Prostate gland (tissue), 2 donors: ENCODE measurements around the gene CEP57L1. TPM values are rescaled to one million over a fixed set of nuclear protein-coding genes. Genes with fewer than 3 reads are reported as not detected.
"Not testable (repeated sequence)": the region's sequence is repeated elsewhere in the genome, so short reads cannot be mapped to it uniquely, and the experiment has no call there.

Source experiments
- DNase-seq: peaks from one replicate; pipeline ENCODE4 v3.0.0-alpha.2; 2019; ENCODE audit warnings: low spot score
- H3K27ac ChIP-seq, 2 donors: fragments of 200-600 bp; sonication (generic); 2 replicates each; pipeline ENCODE4 v1.5.1; 2017 to 2019
- H3K27me3 ChIP-seq: fragments of 200-600 bp; sonication (generic); replicated peaks from 2 replicates; pipeline ENCODE4 v1.5.1; 2019; ENCODE audit not compliant: insufficient read depth
- H3K36me3 ChIP-seq, 2 donors: fragments of 200-600 bp; sonication (generic); 1 replicate in 1 of 2; 2 replicates in 1 of 2; pipeline versions ENCODE4 v1.5.1 to v1.8.1; 2017 to 2019
- H3K4me1 ChIP-seq: fragments of 200-600 bp; sonication (generic); replicated peaks from 2 replicates; pipeline ENCODE4 v1.5.1; 2019
- H3K4me3 ChIP-seq, 2 donors: fragments of 200-600 bp; sonication (generic); 2 replicates each; pipeline ENCODE4 v1.5.1; 2017 to 2019
- H3K9me3 ChIP-seq: fragments of 200-600 bp; sonication (generic); 2 replicates; pipeline ENCODE4 v1.5.1; 2017
- CTCF ChIP-seq, 4 experiments: fragments of 200-600 bp in 2 of 4; fragments of 450-650 bp in 2 of 4; sonication (generic) in 2 of 4; IDR thresholded peaks; 1 replicate in 3 of 4; 2 replicates in 1 of 4; pipeline ENCODE4 v1.5.1; 2016 to 2019; ENCODE audit warnings: antibody characterized with exemption in 4 of 4, mild to moderate bottlenecking in 2 of 4, moderate library complexity in 2 of 4
- POLR2A ChIP-seq: fragments of 450-650 bp; IDR thresholded peaks from one replicate; pipeline ENCODE4 v1.6.1; 2016; ENCODE audit warnings: antibody characterized with exemption, mild to moderate bottlenecking
- POLR2AphosphoS5 ChIP-seq: sonication (generic); formaldehyde crosslinking; IDR thresholded peaks from one replicate; pipeline ENCODE4 v1.6.1; 2017; ENCODE audit warnings: antibody characterized with exemption
- WGBS: methylation state at CpG from one replicate; pipeline ENCODE4 v1.1.5; 2018; 5-methylcytosine and 5-hydroxymethylcytosine counted together
- intact Hi-C: fragments of 100-400 bp; cut with DNase I; formaldehyde crosslinking; loops from one replicate; pipeline ENCODE4 v1.14.2; 2022
- total RNA-seq, 2 donors: library from RNA; depleted of rRNA; stranded (reverse); fragments of >200 nt; gene quantifications; one replicate each; pipeline ENCODE4 v1.1.0, GENCODE V29; 2016

CEP57L1 gene
- total RNA-seq, 2 donors from 2014 or later, result 9.9 to 11.8 TPM

GRCh38 chr6:109079981-109080380, 15.3 kb upstream of the CEP57L1 start:
- DNase-seq, result no peak
- no peak for TF ChIP-seq CTCF (IDR thresholded peaks at IDR 0.05)
- no peak for TF ChIP-seq POLR2AphosphoS5
- no peak for TF ChIP-seq POLR2A
- H3K4me1 ChIP-seq, result no peaks in the 10 kb centered on the region
- no peaks in the 10 kb centered on the region for H3K36me3 ChIP-seq
- intact Hi-C loops, result loop anchor here (10.0 kb wide), 2 partner anchors 75 to 235 kb away; partner anchors contain the start of gene ARMC2
- H3K27me3 ChIP-seq, result no peaks in the 10 kb centered on the region
- H3K4me3 ChIP-seq, result no peak overlapping the region
- no peaks in the 10 kb centered on the region for H3K9me3 ChIP-seq
- no peak overlapping the region for H3K27ac ChIP-seq
- WGBS, result 29% methylated on average over 4 of the region's 4 CpGs

GRCh38 chr6:109081026-109081425, 14.3 kb upstream of the CEP57L1 start:
- Histone ChIP-seq H3K27ac (no peak overlapping the region), H3K4me1 (no peaks in the 10 kb centered on the region), H3K27me3 (no peaks in the 10 kb centered on the region), H3K4me3 (no peak overlapping the region), H3K36me3 (no peaks in the 10 kb centered on the region), H3K9me3 (no peaks in the 10 kb centered on the region)
- intact Hi-C loops, result no loop called here
- no peak for TF ChIP-seq CTCF (IDR thresholded peaks at IDR 0.05)
- TF ChIP-seq POLR2AphosphoS5, result no peak
- no peak for TF ChIP-seq POLR2A
- no peak for DNase-seq
- 90% methylated on average over 1 of the region's 1 CpG for WGBS

- Histone ChIP-seq H3K36me3 (no peaks in the 10 kb centered on the region), H3K27ac (no peak overlapping the region), H3K27me3 (no peaks in the 10 kb centered on the region), H3K9me3 (no peaks in the 10 kb centered on the region), H3K4me1 (no peaks in the 10 kb centered on the region), H3K4me3 (no peak overlapping the region)
- TF ChIP-seq CTCF (IDR thresholded peaks at IDR 0.05) (no peak), POLR2AphosphoS5 (no peak), POLR2A (no peak)
- no peak for DNase-seq
- intact Hi-C loops, result no loop called here
- WGBS, result 55% methylated on average over 4 of the region's 4 CpGs
Observed at GRCh38 chr6:109081516-109082187, 13.7 kb upstream of the CEP57L1 start.

GRCh38 chr6:109082188-109082577, 13.1 kb upstream of the CEP57L1 start:
- Histone ChIP-seq H3K4me1 (no peaks in the 10 kb centered on the region), H3K36me3 (no peaks in the 10 kb centered on the region), H3K9me3 (no peaks in the 10 kb centered on the region), H3K27ac (no peak overlapping the region), H3K27me3 (no peaks in the 10 kb centered on the region), H3K4me3 (no peak overlapping the region)
- TF ChIP-seq POLR2A, result no peak
- TF ChIP-seq POLR2AphosphoS5, result no peak
- TF ChIP-seq CTCF (IDR thresholded peaks at IDR 0.05), result no peak
- no peak for DNase-seq
- WGBS, result 87% methylated on average over 1 of the region's 1 CpG
- intact Hi-C loops, result no loop called here

GRCh38 chr6:109083657-109084056, 11.7 kb upstream of the CEP57L1 start:
- intact Hi-C loops, result no loop called here
- Histone ChIP-seq H3K36me3 (no peaks in the 10 kb centered on the region), H3K27me3 (no peaks in the 10 kb centered on the region), H3K9me3 (no peaks in the 10 kb centered on the region), H3K4me3 (no peak overlapping the region), H3K4me1 (no peaks in the 10 kb centered on the region), H3K27ac (no peak overlapping the region)
- TF ChIP-seq POLR2AphosphoS5, result no peak
- 89% methylated on average over 1 of the region's 1 CpG for WGBS
- DNase-seq, result no peak

- H3K9me3 ChIP-seq, DNase-seq, H3K36me3 ChIP-seq, H3K4me1 ChIP-seq, H3K4me3 ChIP-seq, intact Hi-C loops, H3K27ac ChIP-seq, H3K27me3 ChIP-seq: not testable (repeated sequence)
- 90% methylated on average over 8 of the region's 8 CpGs for WGBS
Observed at GRCh38 chr6:109084146-109084545, 11.2 kb upstream of the CEP57L1 start.
